NT2/D1 (cell line): Measurements from ENCODE around the gene KLF9.

Experiments
- DNase-seq: peaks from one replicate; pipeline ENCODE4 v3.0.0-alpha.2; 2011; ENCODE audit warnings: low read depth, low spot score
- H3K27me3 ChIP-seq: 2 replicates; pipeline ENCODE4 v1.6.0; 2011; ENCODE audit warnings: mild to moderate bottlenecking; ENCODE audit not compliant: insufficient read length, insufficient read depth
- H3K36me3 ChIP-seq: 2 replicates; pipeline ENCODE4 v1.6.1; 2011; ENCODE audit warnings: mild to moderate bottlenecking, low read length, mixed read lengths; ENCODE audit not compliant: insufficient read depth, insufficient read length
- H3K4me1 ChIP-seq: 2 replicates; pipeline ENCODE4 v1.5.1; 2011; ENCODE audit not compliant: insufficient read depth, insufficient read length
- H3K4me3 ChIP-seq: 2 replicates; pipeline ENCODE4 v1.5.1; 2011; ENCODE audit warnings: low read depth; ENCODE audit not compliant: insufficient read length
- H3K9ac ChIP-seq: 2 replicates; pipeline ENCODE4 v1.6.0; 2011; ENCODE audit warnings: low read depth; ENCODE audit not compliant: insufficient read length
- H3K9me3 ChIP-seq: 2 replicates; pipeline ENCODE4 v1.5.1; 2011; ENCODE audit warnings: mild to moderate bottlenecking, low read length; ENCODE audit not compliant: insufficient read depth
- SUZ12 ChIP-seq: IDR thresholded peaks from 2 replicates; pipeline ENCODE4 v1.6.1; 2011; ENCODE audit not compliant: insufficient read length, insufficient read depth; ENCODE audit errors: extremely low read depth
- YY1 ChIP-seq: IDR thresholded peaks from 2 replicates; pipeline ENCODE4 v1.6.1; 2011; ENCODE audit not compliant: insufficient read length, insufficient read depth
- ZNF274 ChIP-seq: IDR thresholded peaks from 2 replicates; pipeline ENCODE4 v1.6.1; 2011; ENCODE audit warnings: mild to moderate bottlenecking, low read depth, low read length

The KLF9 gene

DNA sequence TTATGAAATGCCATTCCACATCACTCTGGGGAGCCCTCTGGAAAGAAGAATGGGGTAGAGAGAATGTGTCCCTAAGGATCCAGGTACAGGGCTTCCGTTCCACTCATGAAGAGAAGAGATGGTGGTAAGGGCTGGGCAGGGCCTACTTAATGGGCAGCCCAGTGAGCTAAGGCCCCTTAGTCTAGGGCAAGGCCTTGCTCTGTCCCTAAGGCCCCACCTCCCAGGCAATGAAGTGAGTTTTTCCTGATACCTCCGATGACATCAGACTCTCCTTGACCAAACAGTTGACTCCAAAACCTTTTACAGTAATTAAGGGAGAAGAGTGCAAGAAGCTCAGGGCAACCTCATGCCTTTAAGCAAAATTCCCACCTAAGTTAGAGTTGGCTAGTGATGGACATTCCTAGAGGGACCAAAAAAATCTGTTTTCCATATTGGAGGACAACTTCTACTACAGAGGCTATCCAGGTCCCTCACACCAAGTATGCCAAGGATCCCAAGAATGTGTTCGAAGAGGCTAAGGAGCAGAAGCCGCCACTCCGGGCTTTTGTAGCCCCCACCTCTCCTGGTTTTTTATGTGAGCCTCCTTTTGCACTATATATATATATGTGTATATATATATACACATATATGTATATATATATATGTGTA, 5.9 kb downstream of the KLF9 start:
- Histone ChIP-seq H3K9ac (no peak overlapping the region), H3K9me3 (no peaks in the 10 kb centered on the region), H3K4me3 (no peak overlapping the region), H3K4me1 (peaks cover 9% of the 10 kb centered on the region), H3K27me3 (peaks cover 12% of the 10 kb centered on the region), H3K36me3 (no peaks in the 10 kb centered on the region)
- no peak for DNase-seq
- no peak for TF ChIP-seq ZNF274
- TF ChIP-seq SUZ12 = no peak
- no peak for TF ChIP-seq YY1

DNA sequence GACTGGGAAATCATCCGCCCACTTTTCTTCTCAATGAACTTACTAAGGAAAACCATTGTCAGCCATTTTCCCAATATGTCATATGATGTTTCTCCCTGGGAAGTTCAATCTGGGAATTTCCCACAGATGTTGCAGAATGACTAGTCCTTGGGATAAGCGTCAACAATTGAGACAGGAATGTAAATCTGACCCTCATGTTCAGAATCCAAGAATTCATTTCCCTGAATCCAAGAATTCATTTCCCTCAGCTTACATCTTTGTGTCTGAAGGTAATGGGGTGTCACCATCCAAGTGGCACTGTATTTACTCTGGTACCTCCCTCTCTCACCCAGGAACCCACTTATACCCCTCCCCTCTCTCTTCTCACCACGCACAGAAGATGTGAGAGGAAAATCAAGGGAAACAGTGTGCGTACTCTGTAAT, 7.4 kb downstream of the KLF9 start:
- Histone ChIP-seq H3K4me3 (no peak overlapping the region), H3K9ac (no peak overlapping the region), H3K4me1 (peaks cover 6% of the 10 kb centered on the region), H3K9me3 (no peaks in the 10 kb centered on the region), H3K36me3 (no peaks in the 10 kb centered on the region), H3K27me3 (peaks cover under 1% of the 10 kb centered on the region)
- TF ChIP-seq SUZ12 (no peak), ZNF274 (no peak), YY1 (no peak)
- DNase-seq = no peak

- DNase-seq = no peak
- Histone ChIP-seq H3K9ac (no peak overlapping the region), H3K9me3 (no peaks in the 10 kb centered on the region), H3K4me3 (no peak overlapping the region), H3K36me3 (no peaks in the 10 kb centered on the region), H3K27me3 (no peaks in the 10 kb centered on the region), H3K4me1 (peaks cover 6% of the 10 kb centered on the region)
- TF ChIP-seq YY1 (no peak), SUZ12 (no peak), ZNF274 (no peak)
Observed at GRCh38 chr9:70406434-70406862, 8.0 kb downstream of the KLF9 start.

DNA sequence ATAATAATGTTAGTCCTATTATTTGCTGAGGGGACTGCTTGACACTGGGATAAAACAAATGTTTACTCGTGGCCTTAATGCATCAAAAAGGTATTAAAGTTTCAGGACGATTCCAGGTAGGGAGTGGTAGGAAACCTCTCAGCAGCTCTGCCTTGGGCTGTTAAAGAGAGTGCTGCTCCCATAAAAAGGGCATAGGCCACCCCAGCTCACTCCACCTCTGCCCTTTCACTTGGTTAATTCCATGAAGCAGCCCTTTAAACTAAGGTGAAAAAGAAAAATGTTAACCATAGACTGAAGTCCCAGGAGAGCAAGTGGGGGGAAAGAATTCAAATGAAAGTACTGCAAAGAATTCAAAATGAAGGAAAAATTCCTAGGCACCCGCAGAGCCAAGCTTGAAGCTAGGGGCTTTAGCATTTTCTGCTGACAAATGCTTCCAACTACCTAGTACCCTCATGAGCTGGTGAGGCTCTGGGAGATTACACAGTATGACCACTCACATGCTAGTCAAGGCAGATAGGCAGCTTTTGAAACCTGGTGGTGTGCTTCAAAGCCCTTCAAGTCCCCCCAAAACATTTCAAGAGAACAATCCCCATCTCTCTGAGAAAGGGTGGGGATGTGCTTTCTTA, 8.5 kb downstream of the KLF9 start:
- H3K4me3 ChIP-seq = no peak overlapping the region
- H3K36me3 ChIP-seq = no peaks in the 10 kb centered on the region
- no peaks in the 10 kb centered on the region for H3K9me3 ChIP-seq
- H3K9ac ChIP-seq = no peak overlapping the region
- peaks cover 4% of the 10 kb centered on the region for H3K4me1 ChIP-seq
- TF ChIP-seq ZNF274 (no peak), YY1 (no peak), SUZ12 (no peak)
- no peaks in the 10 kb centered on the region for H3K27me3 ChIP-seq
- no peak for DNase-seq

DNA sequence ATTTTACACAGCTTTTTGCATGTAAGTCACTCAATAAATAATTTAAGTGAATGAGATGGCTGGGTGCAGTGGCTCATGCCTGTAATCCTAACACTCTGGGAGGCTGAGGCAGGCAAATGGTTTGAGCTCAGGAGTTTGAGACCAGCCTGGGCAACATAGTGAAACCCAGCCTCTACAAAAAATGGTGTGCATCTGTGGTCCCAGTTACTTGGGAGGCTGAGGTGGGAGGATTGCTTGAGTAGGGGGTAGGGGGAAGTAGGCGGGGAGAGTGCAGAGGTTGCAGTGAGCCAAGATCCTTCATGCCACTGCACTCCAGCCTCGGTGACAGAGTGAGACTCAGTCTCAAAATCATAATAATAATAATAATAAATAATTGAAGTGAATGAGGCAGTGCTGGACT, 10.2 kb downstream of the KLF9 start:
- Histone ChIP-seq H3K9me3 (no peaks in the 10 kb centered on the region), H3K36me3 (no peaks in the 10 kb centered on the region), H3K9ac (no peak overlapping the region), H3K27me3 (no peaks in the 10 kb centered on the region), H3K4me1 (peaks cover 8% of the 10 kb centered on the region), H3K4me3 (no peak overlapping the region)
- DNase-seq = no peak
- TF ChIP-seq SUZ12 = no peak
- TF ChIP-seq YY1 = no peak
- no peak for TF ChIP-seq ZNF274

DNA sequence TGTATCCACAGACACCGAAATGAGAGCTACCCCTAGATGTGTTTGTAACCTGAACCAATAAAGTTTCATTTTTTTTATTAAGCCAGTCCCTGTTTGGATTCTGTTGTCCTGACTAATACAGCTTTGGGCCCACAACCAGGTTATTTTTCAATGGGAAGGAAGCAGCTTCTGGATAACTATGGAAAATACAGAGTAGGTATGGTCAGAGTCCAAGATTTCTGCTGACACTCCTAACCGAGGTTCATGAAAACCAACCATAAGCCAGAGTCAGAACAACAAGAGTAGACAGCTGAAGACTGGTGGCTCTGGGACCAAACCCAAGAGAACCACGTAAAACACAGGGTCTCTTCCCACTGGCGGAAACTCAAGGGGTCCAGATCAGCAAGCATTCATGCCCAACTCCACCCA, 10.8 kb downstream of the KLF9 start:
- Histone ChIP-seq H3K27me3 (no peaks in the 10 kb centered on the region), H3K36me3 (no peaks in the 10 kb centered on the region), H3K4me1 (peaks cover 8% of the 10 kb centered on the region), H3K9me3 (no peaks in the 10 kb centered on the region), H3K9ac (no peak overlapping the region), H3K4me3 (no peak overlapping the region)
- no peak for DNase-seq
- TF ChIP-seq ZNF274 (no peak), SUZ12 (no peak), YY1 (no peak)

GRCh38 chr9:70403166-70403565, 11.3 kb downstream of the KLF9 start:
- Histone ChIP-seq H3K9me3 (no peaks in the 10 kb centered on the region), H3K36me3 (no peaks in the 10 kb centered on the region), H3K4me3 (no peak overlapping the region), H3K9ac (no peak overlapping the region), H3K27me3 (no peaks in the 10 kb centered on the region), H3K4me1 (peaks cover 8% of the 10 kb centered on the region)
- TF ChIP-seq ZNF274 (no peak), YY1 (no peak)
- DNase-seq = no peak
